ENCODE data around the gene LHFPL6. TPM values are rescaled to one million over a fixed set of nuclear protein-coding genes. Genes with fewer than 3 reads are reported as not detected.

The LHFPL6 gene
- total RNA-seq (2022; extraction: Qiagen RNA extraction): 5.7 to 8.7 TPM (median 6.3 TPM) in 5 replicates

GRCh38 chr13:39602614-39603366 lies at the start of gene LHFPL6:
TSS of gene LHFPL6 (minus strand) at chr13:39603193.

Other genes with a start within 250 kb of the LHFPL6 start
- 3.2 to 6.5 TPM (median 4.3 TPM) in 5 replicates for gene COG6, start 52.5 kb upstream of the LHFPL6 start, total RNA-seq (2022; extraction: Qiagen RNA extraction)